Activated CD4-positive, alpha-beta T cell treated with anti-CD3 and anti-CD28 coated beads, Interleukin-2, amount 50 U/mL, for 16 hours (primary cell): ENCODE data around the gene GNAL.
"Not testable (repeated sequence)": the region's sequence is repeated elsewhere in the genome, so short reads cannot be mapped to it uniquely, and the experiment has no call there.

Experiments used
- DNase-seq: peaks from one replicate; pipeline ENCODE4 v3.0.0-alpha.2; 2020

The GNAL gene

DNA sequence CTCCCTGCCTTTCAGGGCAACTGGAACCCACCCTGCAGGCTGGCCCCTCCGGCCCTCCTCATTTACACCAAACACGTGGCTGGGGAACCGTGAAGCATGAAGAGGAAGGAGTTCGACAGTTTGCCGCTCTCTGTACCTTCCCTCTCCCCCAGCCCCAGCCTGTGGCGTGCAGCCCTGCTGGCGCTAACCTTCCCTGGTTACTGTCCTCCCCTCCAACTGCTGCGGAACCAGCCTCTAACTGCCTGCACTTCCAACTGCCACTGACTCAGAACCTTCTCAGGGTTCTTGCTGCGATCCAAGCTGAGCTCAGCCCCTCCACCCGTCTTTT, 19.2 kb upstream of the GNAL start:
- DNase-seq: no peak

DNA sequence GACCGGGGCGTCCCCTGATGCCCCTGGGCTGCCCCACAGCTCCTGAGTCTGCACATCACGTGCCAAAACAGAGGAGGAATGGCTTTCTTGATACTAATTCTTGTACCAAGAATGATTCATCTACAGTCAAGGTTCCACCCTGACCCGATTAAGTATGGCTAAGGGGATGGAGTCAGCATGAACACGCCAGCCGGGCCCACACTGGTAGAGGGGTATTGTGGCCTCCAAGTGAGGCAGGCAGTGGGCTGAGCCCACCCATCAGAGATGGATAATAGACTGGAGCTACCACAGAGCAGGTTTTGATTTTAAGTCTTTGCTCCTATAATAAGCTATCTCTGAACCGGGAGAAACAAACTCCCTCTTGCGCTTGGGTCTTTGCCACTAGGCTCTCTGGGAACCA, 17.9 kb upstream of the GNAL start:
- DNase-seq: no peak

DNA sequence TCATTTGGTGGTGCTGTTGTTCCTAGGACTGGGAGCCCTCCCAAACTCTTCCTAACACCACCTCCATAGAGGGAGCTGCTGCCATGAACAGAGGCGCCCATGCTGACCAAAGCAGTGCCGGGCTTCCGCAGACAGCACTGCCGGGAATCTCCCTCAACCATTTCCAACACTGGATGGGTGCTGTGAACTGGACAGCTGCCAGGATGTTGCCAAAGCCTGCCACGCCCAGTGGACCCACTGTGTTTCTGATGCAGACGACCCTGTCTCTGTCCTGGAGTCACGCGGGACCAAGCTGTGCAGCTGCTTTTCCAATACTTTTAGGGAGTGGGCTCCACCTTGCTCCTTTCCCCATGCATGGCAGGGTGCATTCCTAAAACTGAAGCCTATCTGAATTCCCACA, 16.9 kb upstream of the GNAL start:
- no peak for DNase-seq

DNA sequence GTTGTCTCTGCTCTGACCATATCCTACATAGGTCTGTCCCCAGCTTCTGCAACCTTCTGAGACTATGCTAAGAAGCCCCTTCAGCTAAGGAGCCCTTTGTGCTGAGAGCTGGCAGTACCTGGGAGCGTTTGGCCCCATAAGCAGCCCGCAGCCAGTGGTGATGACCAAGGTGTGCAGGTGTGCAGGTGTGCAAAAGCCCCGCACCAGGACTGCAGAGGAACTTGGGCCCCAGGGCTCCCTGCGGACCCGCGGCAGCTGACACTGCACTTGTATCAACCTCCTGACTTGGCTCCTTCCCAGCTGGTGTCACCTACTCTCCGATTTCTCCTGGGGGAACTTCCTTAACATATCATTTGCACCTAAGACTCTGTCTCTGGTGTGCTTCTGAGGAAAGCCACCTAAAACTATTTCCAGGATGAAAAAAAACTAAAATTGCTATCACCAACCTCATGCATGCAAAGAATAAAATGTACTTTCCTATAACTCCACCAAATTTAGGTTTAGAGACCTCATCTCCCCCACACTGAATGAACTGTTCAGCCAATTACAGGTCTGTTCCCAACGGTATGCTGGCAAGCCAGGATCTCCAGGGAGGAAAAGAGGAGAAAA, 16.1 kb upstream of the GNAL start:
- DNase-seq: no peak

- DNase-seq: no peak
Measured at GRCh38 chr18:11673560-11673959, 15.5 kb upstream of the GNAL start.

GRCh38 chr18:11674119-11674518, 14.9 kb upstream of the GNAL start:
- no peak for DNase-seq

- no peak for DNase-seq
Measured at GRCh38 chr18:11676386-11676785, 12.7 kb upstream of the GNAL start.

- DNase-seq: no peak
Measured at GRCh38 chr18:11676867-11677266, 12.2 kb upstream of the GNAL start.

DNA sequence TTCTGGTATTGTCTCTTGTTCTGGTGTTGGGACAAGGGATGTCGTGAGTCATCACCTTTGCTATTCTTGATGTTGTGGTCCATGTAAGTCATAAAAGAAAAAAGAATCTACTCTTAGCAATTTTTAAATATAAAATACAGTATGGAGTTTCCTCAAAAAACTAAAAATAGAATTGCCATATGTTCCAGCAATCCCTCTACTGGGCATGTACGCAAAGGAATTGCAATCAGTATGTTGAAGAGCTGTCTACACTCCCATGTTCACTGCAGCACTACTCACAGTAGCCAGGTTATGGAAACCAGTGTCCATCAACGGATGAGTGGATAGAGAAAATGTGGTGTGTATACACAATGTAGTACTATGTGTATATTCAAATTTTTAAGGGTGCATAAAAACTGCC, 10.9 kb upstream of the GNAL start:
- DNase-seq: no peak

- DNase-seq: no peak
Measured at GRCh38 chr18:11689669-11690565, 853 bp downstream of the GNAL start.

- not testable (repeated sequence) for DNase-seq
Measured at GRCh38 chr18:11690660-11691059, 1.6 kb downstream of the GNAL start.

DNA sequence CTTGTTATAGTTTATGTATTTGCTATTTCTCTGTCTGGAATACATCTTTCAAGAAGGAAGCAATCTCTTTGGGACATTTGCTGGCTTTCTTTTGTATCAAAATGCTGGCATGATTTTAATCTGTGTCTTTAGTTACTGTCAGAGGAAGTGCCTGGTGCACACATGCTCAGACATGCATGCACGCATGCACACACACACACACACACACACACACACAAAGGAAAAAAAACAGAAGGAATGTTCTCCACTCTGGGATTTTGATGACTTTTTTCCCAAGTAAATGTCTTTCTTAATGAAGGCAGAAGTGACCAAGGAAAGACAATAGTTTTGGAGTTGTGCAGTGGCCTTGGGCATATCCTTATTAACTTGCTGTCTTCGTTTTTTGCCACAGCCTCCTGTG, 6.7 kb downstream of the GNAL start:
- DNase-seq: no peak

- no peak for DNase-seq
Measured at GRCh38 chr18:11696451-11696850, 7.4 kb downstream of the GNAL start.

- DNase-seq: no peak
Measured at GRCh38 chr18:11700876-11701275, 11.8 kb downstream of the GNAL start.

GRCh38 chr18:11710578-11710977, 21.5 kb downstream of the GNAL start:
- DNase-seq: no peak

GRCh38 chr18:11713756-11714155, 24.7 kb downstream of the GNAL start:
- DNase-seq: no peak

DNA sequence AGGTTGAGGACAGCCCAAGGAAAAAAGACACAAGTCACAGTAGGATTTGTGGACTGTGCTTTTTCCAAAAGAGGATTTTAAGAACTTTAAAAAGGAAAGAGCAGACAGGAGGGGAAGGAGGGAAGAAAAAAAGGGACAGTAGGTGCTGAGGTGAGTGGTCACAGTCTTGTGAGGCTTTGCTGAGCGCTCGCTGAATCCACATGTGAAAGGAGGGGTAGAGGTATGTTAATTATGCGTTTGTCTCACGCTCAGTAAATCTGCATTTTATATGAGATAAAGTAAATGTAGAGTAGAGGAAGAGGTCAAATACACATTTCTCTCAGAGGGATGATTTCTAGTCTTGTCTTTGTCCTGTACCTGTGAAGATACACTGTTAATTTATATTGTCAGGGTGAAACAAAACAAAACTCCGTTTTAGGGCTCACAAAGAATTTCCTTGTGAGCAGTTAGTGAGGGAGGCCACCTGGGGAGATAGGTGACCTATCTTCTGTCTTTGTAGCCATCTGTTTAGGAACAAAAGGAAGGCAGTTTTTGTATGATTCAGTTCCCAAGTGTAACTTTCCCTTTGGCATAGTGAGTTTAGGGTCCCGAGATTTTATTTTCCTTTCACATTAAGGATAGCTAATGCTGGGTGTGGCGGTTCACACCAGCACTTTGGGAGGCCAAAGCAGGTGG, 25.3 kb downstream of the GNAL start:
- no peak for DNase-seq

- DNase-seq: not testable (repeated sequence)
Measured at GRCh38 chr18:11716767-11717315, 27.8 kb downstream of the GNAL start.

DNA sequence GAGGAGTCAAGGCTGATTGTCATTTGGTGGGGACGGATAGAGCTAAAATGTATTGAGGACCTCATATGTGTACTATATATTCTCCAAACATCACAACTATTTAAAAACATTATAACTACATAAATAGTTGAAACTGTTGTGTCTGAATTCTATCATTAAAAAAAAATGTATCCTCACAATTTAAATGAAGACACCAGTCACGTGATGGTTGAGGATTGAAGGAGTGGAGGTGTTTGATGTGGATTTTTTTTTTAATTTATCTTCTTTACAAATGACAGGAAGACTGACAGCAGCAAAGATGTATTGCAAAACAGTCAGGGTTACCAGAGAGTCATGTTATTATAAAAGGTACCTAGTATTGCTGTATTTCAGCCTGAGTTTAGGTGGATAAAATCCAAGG, 30.0 kb downstream of the GNAL start:
- no peak for DNase-seq

DNA sequence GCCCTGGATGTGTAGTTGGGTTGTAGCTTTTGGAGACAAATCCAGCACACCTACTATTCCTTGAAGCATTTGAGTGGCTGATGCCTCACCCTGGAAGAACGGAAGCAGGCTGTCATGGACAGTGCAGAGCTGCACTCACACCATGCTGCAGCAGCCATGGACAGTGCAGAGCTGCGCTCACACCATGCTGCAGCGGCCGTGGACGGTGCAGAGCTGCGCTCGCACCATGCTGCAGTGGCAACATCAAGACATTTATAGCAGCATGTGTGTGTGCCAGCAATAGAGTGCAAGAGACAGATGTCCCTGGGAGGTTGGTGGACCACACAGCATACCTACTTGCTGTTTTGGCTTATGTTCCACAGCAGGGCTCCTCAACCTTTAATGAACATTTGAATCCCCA, 30.6 kb downstream of the GNAL start:
- no peak for DNase-seq

- DNase-seq: no peak
Measured at GRCh38 chr18:11721720-11722119, 32.7 kb downstream of the GNAL start.

DNA sequence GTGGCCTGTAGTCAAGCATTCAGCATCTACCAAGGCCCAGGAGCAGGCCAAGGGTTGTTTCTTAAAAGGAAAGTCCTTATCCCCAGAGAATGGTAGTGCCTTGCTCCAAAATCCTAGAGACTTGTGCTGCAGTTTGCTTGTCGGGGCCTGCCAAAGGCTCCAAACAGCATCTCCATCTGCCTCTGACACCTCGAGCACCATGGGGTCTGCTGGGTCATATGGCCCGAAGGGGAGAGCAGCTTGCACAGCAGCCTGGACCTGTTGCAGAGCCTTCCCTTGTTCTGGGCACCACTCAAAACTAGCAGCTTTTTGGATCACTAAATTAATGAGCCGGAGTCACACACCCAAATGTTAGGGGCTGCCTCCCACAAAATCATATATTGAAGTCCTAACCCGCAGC, 35.7 kb downstream of the GNAL start:
- DNase-seq: no peak

DNA sequence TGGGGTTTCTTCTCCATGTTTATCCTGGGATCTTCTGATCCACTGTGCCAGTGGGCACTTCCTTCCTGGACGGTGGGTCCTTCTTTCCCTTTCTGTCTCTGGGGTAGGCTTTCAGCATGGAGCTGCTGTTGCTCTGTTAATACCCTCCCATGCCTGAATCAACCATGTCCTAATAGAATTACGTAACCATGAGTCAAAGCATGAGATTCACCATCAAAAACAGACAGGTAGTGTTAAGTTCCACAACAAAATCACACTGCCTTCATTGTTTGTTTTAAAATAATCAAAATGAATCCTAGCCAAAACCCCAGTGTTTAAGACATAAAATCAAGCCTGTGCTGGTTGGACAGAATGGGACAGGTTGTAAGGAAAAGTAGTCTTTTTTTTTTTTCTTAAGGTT, 37.5 kb downstream of the GNAL start:
- no peak for DNase-seq

DNA sequence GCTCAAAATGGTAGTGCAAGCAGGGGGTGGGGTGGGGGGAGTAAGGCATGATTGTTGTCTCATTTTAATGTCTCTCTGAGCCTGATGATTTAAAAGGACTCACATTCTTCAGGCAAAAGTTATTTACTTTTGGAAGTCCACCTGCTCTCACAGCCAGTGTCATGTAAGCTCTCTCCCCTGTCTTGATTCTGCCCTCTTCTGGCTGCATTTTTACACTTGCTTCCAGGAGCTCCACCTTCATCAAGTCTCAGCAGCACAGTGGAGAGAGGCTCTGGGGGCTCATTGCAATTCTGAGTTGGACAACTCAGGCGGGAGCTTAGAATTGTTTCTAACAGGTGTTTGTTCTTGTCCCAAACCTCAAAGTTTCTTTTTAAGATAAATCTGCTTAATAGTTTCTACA, 39.2 kb downstream of the GNAL start:
- no peak for DNase-seq
